NCI-H524 treated with DMSO at 0.1 percent for 48 hours (cell line): ENCODE data around the gene DOCK2.

Source experiments
- DNase-seq: peaks from one replicate; lab custom pipeline; 2025; lab: John Stamatoyannopoulos, UW

Gene DOCK2

DNA sequence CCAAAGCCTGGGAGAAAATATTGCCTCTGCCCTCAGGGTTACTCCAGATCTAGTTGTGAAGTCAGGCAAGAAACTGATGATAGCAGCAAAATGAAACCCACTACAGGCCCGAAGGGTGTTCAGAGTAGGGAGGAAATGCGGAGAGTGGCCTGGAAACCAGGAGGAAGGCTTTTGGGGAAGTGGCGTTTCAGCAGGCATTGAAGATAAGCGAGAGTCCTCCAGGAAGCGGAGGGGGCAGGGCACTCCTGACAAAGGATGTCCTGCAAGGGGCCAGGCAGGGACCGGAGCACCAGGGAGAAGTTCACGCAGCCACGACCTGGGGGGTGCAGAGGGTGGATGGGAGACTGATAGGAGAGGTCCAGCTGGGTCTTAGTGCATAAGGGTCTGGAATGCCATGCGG is 460.9 kb downstream of the DOCK2 start:
- no peak for DNase-seq

GRCh38 chr5:170100066-170100943 is 463.2 kb downstream of the DOCK2 start:
- DNase-seq, result no peak

- DNase-seq, result no peak
Observed at GRCh38 chr5:170103447-170103846, 466.4 kb downstream of the DOCK2 start.

DNA sequence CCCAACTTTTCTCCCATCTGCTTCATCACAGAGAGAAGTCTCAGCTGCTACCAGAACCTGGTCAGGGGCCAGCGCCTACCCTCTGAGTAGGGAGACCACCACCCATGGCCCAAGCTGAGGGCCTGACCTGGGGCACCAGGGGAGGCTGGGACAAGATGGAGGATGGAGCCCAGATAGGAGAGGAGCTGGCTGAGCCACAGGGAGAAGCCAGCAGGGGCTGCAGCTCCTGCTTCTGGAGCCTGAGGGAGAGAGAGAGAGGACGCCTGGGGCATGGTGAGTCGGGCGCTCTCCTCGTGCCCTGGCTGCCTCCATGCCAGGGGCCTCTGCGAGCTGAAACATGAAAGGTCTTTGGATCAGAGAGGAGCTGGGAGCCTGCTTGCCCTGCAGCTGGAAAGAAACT is 467.2 kb downstream of the DOCK2 start:
- DNase-seq, result no peak

GRCh38 chr5:170104710-170105109 is 467.6 kb downstream of the DOCK2 start:
- DNase-seq, result no peak

GRCh38 chr5:170105642-170106611 is 468.9 kb downstream of the DOCK2 start, which contains the start of gene FOXI1:
FOXI1 (plus strand) TSS chr5:170105897; CDS start chr5:170105958, 61 bp downstream.
- DNase-seq, result no peak

GRCh38 chr5:170107674-170108073 is 470.6 kb downstream of the DOCK2 start:
- no peak for DNase-seq

- no peak for DNase-seq
Observed at GRCh38 chr5:170108266-170108785, 471.3 kb downstream of the DOCK2 start.

GRCh38 chr5:170109059-170110031 is 472.3 kb downstream of the DOCK2 start:
- no peak for DNase-seq

- DNase-seq, result no peak
Observed at GRCh38 chr5:170110403-170111087, 473.5 kb downstream of the DOCK2 start.

DNA sequence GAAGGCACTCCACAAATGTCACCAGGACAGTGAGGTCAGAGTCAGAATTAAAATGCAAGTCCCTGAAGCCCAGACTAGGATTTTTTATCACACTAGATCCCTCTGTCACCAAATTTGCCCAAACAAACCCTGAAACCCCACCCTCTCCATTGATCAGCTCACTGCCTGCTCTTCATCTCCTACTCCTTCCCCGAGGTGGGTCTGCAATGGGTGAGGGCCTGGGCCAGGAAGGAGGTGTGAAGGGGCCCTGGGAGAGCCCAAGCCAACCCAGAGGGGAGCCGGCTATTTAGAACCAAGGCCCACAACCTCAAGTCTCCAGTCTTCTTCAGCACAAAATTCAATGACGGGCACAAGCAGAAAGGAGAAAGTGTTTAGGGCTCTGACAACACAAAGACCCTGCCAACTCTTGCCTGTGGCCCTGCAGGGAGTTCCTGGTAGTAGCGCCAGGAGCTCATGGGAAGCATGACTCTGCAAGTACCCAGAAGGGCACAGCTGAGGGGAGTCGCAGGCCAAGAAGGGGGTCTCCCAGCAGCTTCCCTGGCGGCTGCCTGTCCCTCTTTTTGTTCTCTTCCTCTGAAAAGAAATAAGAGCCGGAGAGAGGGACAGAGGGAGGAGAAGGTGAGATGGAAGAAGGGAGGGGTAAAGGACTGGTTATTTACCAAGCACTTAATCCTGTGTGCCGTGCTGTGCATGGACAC is 474.2 kb downstream of the DOCK2 start:
- DNase-seq, result no peak

- no peak for DNase-seq
Observed at GRCh38 chr5:170112876-170113521, 475.9 kb downstream of the DOCK2 start.

GRCh38 chr5:170113522-170113900 is 476.4 kb downstream of the DOCK2 start:
- no peak for DNase-seq

- no peak for DNase-seq
Observed at GRCh38 chr5:170114271-170114670, 477.2 kb downstream of the DOCK2 start.

- DNase-seq, result no peak
Observed at GRCh38 chr5:170115925-170116324, 478.9 kb downstream of the DOCK2 start.

- DNase-seq, result no peak
Observed at GRCh38 chr5:170117736-170118135, 480.7 kb downstream of the DOCK2 start.

- DNase-seq, result no peak
Observed at GRCh38 chr5:170120576-170120975, 483.5 kb downstream of the DOCK2 start.

- DNase-seq, result no peak
Observed at GRCh38 chr5:170121321-170121720, 484.2 kb downstream of the DOCK2 start.

DNA sequence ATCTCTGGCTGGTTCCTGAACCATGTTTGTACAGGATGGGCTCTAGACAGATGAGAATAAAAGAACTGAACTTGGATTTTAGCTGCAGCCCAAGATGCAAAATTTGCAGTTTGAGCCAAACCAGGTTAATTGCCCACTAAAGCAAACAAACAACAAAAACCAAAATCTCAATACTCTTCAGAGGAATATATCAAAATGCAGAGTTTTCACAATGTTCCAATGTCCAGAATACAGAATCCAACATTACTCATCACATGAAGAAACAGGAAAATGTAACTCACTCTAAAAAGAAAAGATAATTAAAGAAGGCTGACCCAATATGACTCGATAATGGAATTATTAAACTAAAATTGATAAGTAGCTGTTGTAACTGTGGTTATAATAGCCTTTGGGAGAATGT is 489.0 kb downstream of the DOCK2 start:
- DNase-seq, result no peak

DNA sequence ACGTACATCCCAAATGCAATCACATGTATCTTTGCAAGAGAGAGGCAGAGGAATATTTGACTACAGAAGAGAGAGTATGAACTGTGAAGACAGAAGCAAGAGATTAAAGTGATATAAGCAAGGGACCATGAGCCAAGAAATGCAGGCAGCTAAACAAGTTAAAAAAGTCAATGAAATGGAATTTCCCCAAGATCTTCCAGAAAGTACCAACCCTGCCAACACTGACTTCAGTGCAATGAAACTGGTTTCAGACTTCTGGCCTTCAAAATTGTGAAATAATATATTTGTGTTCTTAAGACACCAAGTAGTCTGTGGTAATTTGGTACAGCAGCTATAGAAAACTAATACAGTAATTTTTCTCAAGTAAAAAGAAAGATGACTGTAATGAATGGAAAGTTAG is 489.6 kb downstream of the DOCK2 start:
- DNase-seq, result no peak
